H1 (cell line): ENCODE results near the gene PTMA. TPM values are rescaled to one million over a fixed set of nuclear protein-coding genes. Genes with fewer than 3 reads are reported as not detected.
A peak's percentile ranks its signal among the peaks of the same experiment; 100 is the strongest.

Source experiments
- CTCF ChIA-PET: fragments of 300-600 bp; sonication (Branson Sonifier 250); formaldehyde crosslinking; loops from one replicate; lab custom pipeline; 2021; ENCODE audit not compliant: partially characterized antibody; lab: Charles Lee
- POLR2A ChIA-PET: fragments of 300-600 bp; sonication (Branson Sonifier 250); formaldehyde crosslinking; loops from one replicate; lab custom pipeline; 2021; ENCODE audit warnings: inconsistent platforms; ENCODE audit not compliant: partially characterized antibody; lab: Charles Lee
- DNase-seq, 2 experiments: peaks; one replicate each; pipeline versions ENCODE4 v3.0.0 to v3.0.0-alpha.2; 2010 to 2022; ENCODE audit warnings: low spot score in 2 of 2, low read depth in 1 of 2, mixed read lengths in 1 of 2
- FAIRE-seq: peaks from 2 replicates; lab custom pipeline; 2011; peaks lifted over from hg19 to GRCh38; lab: Jason Lieb, UNC
- H2AFZ ChIP-seq: 2 replicates; pipeline ENCODE4 v1.8.1; 2012; ENCODE audit warnings: low read length, inconsistent platforms
- H2AK5ac ChIP-seq: 2 replicates; pipeline ENCODE4 v1.6.1; 2013; ENCODE audit warnings: low read depth, low read length
- H2BK120ac ChIP-seq: replicated peaks from 2 replicates; pipeline ENCODE3; 2013; ENCODE audit warnings: low read depth, low read length, inconsistent platforms
- H2BK12ac ChIP-seq: 2 replicates; pipeline ENCODE4 v1.6.1; 2013; ENCODE audit warnings: low read depth, low read length
- H2BK15ac ChIP-seq: 2 replicates; pipeline ENCODE4 v1.6.1; 2013; ENCODE audit warnings: low read length
- H2BK20ac ChIP-seq: 2 replicates; pipeline ENCODE4 v1.6.1; 2013; ENCODE audit warnings: low read length
- H2BK5ac ChIP-seq: 2 replicates; pipeline ENCODE4 v1.6.1; 2013; ENCODE audit warnings: low read depth, low read length
- H3K14ac ChIP-seq: 2 replicates; pipeline ENCODE4 v1.6.1; 2013; ENCODE audit warnings: inconsistent platforms; ENCODE audit not compliant: insufficient read length
- H3K18ac ChIP-seq: 2 replicates; pipeline ENCODE4 v1.6.1; 2013; ENCODE audit warnings: low read length; ENCODE audit errors: extremely low read depth
- H3K23ac ChIP-seq: 2 replicates; pipeline ENCODE4 v1.6.1; 2013; ENCODE audit warnings: inconsistent platforms; ENCODE audit not compliant: insufficient read length
- H3K23me2 ChIP-seq: 2 replicates; pipeline ENCODE4 v1.6.1; 2013; ENCODE audit warnings: low read depth, low read length
- H3K27ac ChIP-seq: 2 replicates; pipeline ENCODE4 v1.6.1; 2011; ENCODE audit warnings: low read depth, low read length, inconsistent platforms
- H3K27me3 ChIP-seq, 4 experiments: replicated peaks in 1 of 4; 1 replicate in 1 of 4; 2 replicates in 3 of 4; pipeline versions ENCODE4 v1.6.1 to v1.8.1; 2011 to 2013; ENCODE audit warnings: low read length in 3 of 4, mild to moderate bottlenecking in 3 of 4, inconsistent platforms in 2 of 4, mixed read lengths in 2 of 4, moderate library complexity in 1 of 4; ENCODE audit not compliant: control insufficient read depth in 3 of 4, insufficient read depth in 3 of 4; ENCODE audit errors: extremely low read depth in 1 of 4
- H3K36me3 ChIP-seq, 4 experiments: 2 replicates each; pipeline versions ENCODE4 v1.6.1 to v1.8.1; 2011 to 2013; ENCODE audit warnings: mild to moderate bottlenecking in 4 of 4, low read length in 3 of 4, moderate library complexity in 2 of 4, control low read depth in 1 of 4, inconsistent platforms in 1 of 4; ENCODE audit not compliant: insufficient read depth in 4 of 4, control insufficient read depth in 2 of 4
- H3K4ac ChIP-seq: replicated peaks from 2 replicates; pipeline ENCODE3; 2013; ENCODE audit warnings: low read length, low read depth, mixed read lengths, inconsistent platforms; ENCODE audit not compliant: insufficient read length
- H3K4me1 ChIP-seq, 4 experiments: replicated peaks in 1 of 4; 1 replicate in 1 of 4; 2 replicates in 3 of 4; pipeline versions ENCODE4 v1.6.1 to v1.8.1; 2011 to 2013; ENCODE audit warnings: low read length in 3 of 4, inconsistent platforms in 2 of 4, mixed read lengths in 1 of 4; ENCODE audit not compliant: insufficient read depth in 4 of 4, control insufficient read depth in 3 of 4
- H3K4me2 ChIP-seq, 2 experiments: 2 replicates each; pipeline versions ENCODE4 v1.6.1 to v1.8.1; 2011 to 2013; ENCODE audit warnings: low read depth in 2 of 2, low read length in 2 of 2, control low read depth in 1 of 2, inconsistent platforms in 1 of 2, mild to moderate bottlenecking in 1 of 2; ENCODE audit not compliant: insufficient read depth in 1 of 2
- H3K4me3 ChIP-seq, 4 experiments: fragments of 200-600, 300-600 bp in 1 of 4; sonication (generic), shearing (Covaris generic), sonication (Bioruptor Twin) in 1 of 4; 2 replicates each; pipeline versions ENCODE4 v1.5.1 to v1.8.1; 2011 to 2016; ENCODE audit warnings: low read length in 4 of 4, low read depth in 3 of 4, control low read depth in 2 of 4, inconsistent platforms in 2 of 4, mild to moderate bottlenecking in 2 of 4, mixed read lengths in 1 of 4, moderate library complexity in 1 of 4; ENCODE audit not compliant: insufficient read depth in 2 of 4; ENCODE audit errors: extremely low read depth in 1 of 4
- H3K56ac ChIP-seq: replicated peaks from 2 replicates; pipeline ENCODE3; 2013; ENCODE audit warnings: low read depth, mild to moderate bottlenecking, mixed read lengths, low read length, inconsistent platforms; ENCODE audit not compliant: insufficient read length
- H3K79me1 ChIP-seq: 2 replicates; pipeline ENCODE4 v1.6.1; 2013; ENCODE audit warnings: low read depth, low read length, control low read depth
- H3K79me2 ChIP-seq, 2 experiments: 2 replicates each; pipeline versions ENCODE4 v1.6.1 to v1.8.1; 2012 to 2013; ENCODE audit warnings: low read length in 2 of 2, mild to moderate bottlenecking in 2 of 2, inconsistent platforms in 1 of 2; ENCODE audit not compliant: insufficient read depth in 2 of 2, control insufficient read depth in 1 of 2
- H3K9ac ChIP-seq, 4 experiments: replicated peaks in 1 of 4; 1 replicate in 1 of 4; 2 replicates in 3 of 4; pipeline versions ENCODE4 v1.6.1 to v1.8.1; 2011 to 2013; ENCODE audit warnings: low read depth in 3 of 4, low read length in 3 of 4, control low read depth in 2 of 4, mild to moderate bottlenecking in 2 of 4, moderate library complexity in 2 of 4, inconsistent platforms in 1 of 4; ENCODE audit errors: extremely low read depth in 1 of 4
- H3K9me3 ChIP-seq, 2 experiments: 2 replicates each; pipeline versions ENCODE4 v1.6.1 to v1.8.1; 2012 to 2013; ENCODE audit warnings: mild to moderate bottlenecking in 2 of 2, moderate library complexity in 2 of 2, control low read depth in 1 of 2, inconsistent platforms in 1 of 2, low read depth in 1 of 2, low read length in 1 of 2, mixed read lengths in 1 of 2; ENCODE audit not compliant: insufficient read depth in 2 of 2
- H4K20me1 ChIP-seq, 2 experiments: replicated peaks in 1 of 2; 2 replicates each; pipeline versions ENCODE3 to v1.8.1; 2011 to 2013; ENCODE audit warnings: inconsistent platforms in 2 of 2, low read length in 2 of 2, mild to moderate bottlenecking in 1 of 2; ENCODE audit not compliant: insufficient read depth in 2 of 2, control insufficient read depth in 1 of 2
- H4K5ac ChIP-seq: 2 replicates; pipeline ENCODE4 v1.6.1; 2013; ENCODE audit warnings: low read length, low read depth, mixed read lengths, inconsistent platforms; ENCODE audit not compliant: insufficient read length
- H4K8ac ChIP-seq: 2 replicates; pipeline ENCODE4 v1.8.0; 2013; ENCODE audit warnings: mild to moderate bottlenecking, moderate library complexity, low read length, inconsistent platforms; ENCODE audit not compliant: insufficient read depth; ENCODE audit errors: extremely low read depth
- H4K91ac ChIP-seq: replicated peaks from 2 replicates; pipeline ENCODE3; 2013; ENCODE audit warnings: low read length, mixed read lengths, inconsistent platforms; ENCODE audit not compliant: insufficient read length
- EGR1 ChIP-seq: IDR thresholded peaks from 2 replicates; pipeline ENCODE4 v1.6.1; 2011; ENCODE audit warnings: low read depth, low read length, borderline replicate concordance
- HDAC2 ChIP-seq, 2 experiments: fragments of 300-600 bp in 1 of 2; sonication (generic) in 1 of 2; IDR thresholded peaks; 2 replicates each; pipeline ENCODE4 v1.6.1; 2011 to 2012; ENCODE audit warnings: low read depth in 2 of 2, low read length in 2 of 2, mild to moderate bottlenecking in 2 of 2, moderate library complexity in 2 of 2, borderline replicate concordance in 1 of 2, inconsistent platforms in 1 of 2
- JUND ChIP-seq: IDR thresholded peaks from 2 replicates; pipeline ENCODE4 v1.6.1; 2011; ENCODE audit warnings: mild to moderate bottlenecking, improper control_type of control experiment, low read length
- KDM1A ChIP-seq: fragments of 200-600, 300-600 bp; sonication (generic); IDR thresholded peaks from 2 replicates; pipeline ENCODE4 v1.7.1; 2016; ENCODE audit warnings: mild to moderate bottlenecking, low read length, borderline replicate concordance
- MAX ChIP-seq: IDR thresholded peaks from 2 replicates; pipeline ENCODE4 v1.6.1; 2012; ENCODE audit warnings: inconsistent platforms
- RAD21 ChIP-seq, 2 experiments: IDR thresholded peaks in 1 of 2; conservative IDR thresholded peaks in 1 of 2; 2 replicates each; pipeline ENCODE4 v1.6.1; 2011; ENCODE audit warnings: low read depth in 2 of 2, low read length in 2 of 2, improper control_type of control experiment in 1 of 2, inconsistent platforms in 1 of 2, mild to moderate bottlenecking in 1 of 2, moderate library complexity in 1 of 2
- SIRT6 ChIP-seq: IDR thresholded peaks from one replicate; pipeline ENCODE4 v1.7.1; 2012; ENCODE audit warnings: low read length, inconsistent platforms
- SP4 ChIP-seq: IDR thresholded peaks from 2 replicates; pipeline ENCODE4 v1.6.1; 2012; ENCODE audit warnings: low read length, inconsistent platforms
- WGBS, 2 experiments: shearing (Covaris generic) in 1 of 2; methylation state at CpG; one replicate each; pipeline versions ENCODE4 v1.1.6 to v1.1.7; 2013 to 2015; ENCODE audit warnings: low lambda C conversion rate in 2 of 2, mixed read lengths in 2 of 2, inconsistent platforms in 1 of 2, low coverage in 1 of 2, missing lambda C conversion rate in 1 of 2; ENCODE audit not compliant: insufficient replicate concordance in 2 of 2, insufficient coverage in 1 of 2, insufficient read length in 1 of 2; ENCODE audit errors: extremely low coverage in 1 of 2, missing lambda C conversion rate in 1 of 2; 5-methylcytosine and 5-hydroxymethylcytosine counted together
- polyA plus RNA-seq, 7 experiments: library from polyadenylated mRNA; depleted of rRNA in 3 of 7; stranded (reverse) in 5 of 7; unstranded in 2 of 7; fragments of >200 nt in 5 of 7; fragments of 200-250 nt in 2 of 7; gene quantifications; 1 replicate in 5 of 7; 2 replicates in 1 of 7; 4 replicates in 1 of 7; pipeline versions ENCODE4 v1.2.1 to v1.2.3, GENCODE V29; 2011 to 2013; ENCODE audit warnings: missing spikeins in 2 of 7, mixed read lengths in 2 of 7
- total RNA-seq: library from RNA; stranded (reverse); fragmentation: NEBNext Ultra II Directional; extraction: Animal tissue kit (Norgen Biotek cat#: 25700); gene quantifications from 2 replicates; pipeline ENCODE4 v1.2.1, GENCODE V29; 2021
- TF ChIP-seq, protein P1 (sequence below), 3 experiments: IDR thresholded peaks; 1 replicate in 2 of 3; 2 replicates in 1 of 3; pipeline versions ENCODE4 v1.5.1 to v1.6.1; 2011; ENCODE audit warnings: low read length in 3 of 3, mild to moderate bottlenecking in 3 of 3, inconsistent platforms in 2 of 3, low read depth in 1 of 3, moderate library complexity in 1 of 3; ENCODE audit not compliant: insufficient read depth in 1 of 3; ENCODE audit errors: control extremely low read depth in 1 of 3

Gene PTMA
- total and polyA plus RNA-seq, 2 of the 8 experiments (the other 6 are each of a cell fraction or from before 2014, with no cell fraction given), result 683 to 2,680 TPM

DNA sequence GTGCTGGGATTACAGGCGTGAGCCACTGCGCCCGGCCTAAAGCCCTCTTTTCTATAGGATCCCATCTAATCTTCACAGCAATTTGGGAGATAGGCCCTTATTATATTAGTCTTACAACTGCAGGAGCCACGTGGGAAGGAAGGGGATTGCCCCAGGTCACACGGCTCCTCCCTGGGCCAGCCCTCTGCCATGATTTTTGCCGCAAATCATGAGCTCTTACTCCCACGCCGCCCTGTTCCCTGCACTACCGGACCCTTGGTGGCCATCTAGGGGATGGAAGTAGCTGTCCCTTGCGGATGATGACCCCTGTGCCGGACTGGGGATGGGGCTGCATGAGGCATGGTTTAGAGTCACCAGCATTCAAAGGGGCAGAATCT is 28.4 kb upstream of the PTMA start:
- ChIA-PET CTCF (interaction anchor here (0.7 to 31.4 kb wide), 18 partner anchors 9 to 197 kb away, joined by 3 to 555 read pairs (median 4); partner anchors contain the start of gene PTMA), POLR2A (interaction anchor here (0.6 to 27.8 kb wide), 12 partner anchors 2 to 89 kb away, joined by 3 to 1080 read pairs (median 6); partner anchors contain the start of gene PTMA)
- H3K27me3 ChIP-seq, result no peaks in the 10 kb centered on the region
- peak overlapping the region; percentile 80 for H2BK120ac ChIP-seq
- H3K4ac ChIP-seq, result peak overlapping the region; percentile 91
- H3K9ac ChIP-seq, result peak overlapping the region in 3 of 4 experiments; percentile 34 to 96 (median 95); a peak in 6 of 7 replicates
- H3K79me1 ChIP-seq, result no peaks in the 10 kb centered on the region
- no peak overlapping the region for H3K23ac ChIP-seq
- peak overlapping the region; percentile 93 for H2BK5ac ChIP-seq
- H3K23me2 ChIP-seq, result peaks cover 9% of the 10 kb centered on the region; the same call in 1 of the 2 replicates
- peak overlapping the region; percentile 87 for H4K5ac ChIP-seq
- H3K56ac ChIP-seq, result peak overlapping the region; percentile 91
- DNase-seq (no peak), FAIRE-seq (no peak)
- H3K9me3 ChIP-seq, result no peaks in the 10 kb centered on the region
- peak overlapping the region; percentile 43; the same call in 1 of the 2 replicates for H2AK5ac ChIP-seq
- H2BK20ac ChIP-seq, result 0 out of 2 replicates have a peak overlapping the region, but pooled peaks have one; percentile 23
- H3K4me2 ChIP-seq, result peak overlapping the region; percentile 88 to 97
- peak overlapping the region; percentile 74; the same call in 1 of the 2 replicates for H2BK15ac ChIP-seq
- H4K20me1 ChIP-seq, result no peaks in the 10 kb centered on the region
- peak overlapping the region; percentile 76; the same call in 1 of the 2 replicates for H2BK12ac ChIP-seq
- peak overlapping the region; percentile 99 for H3K27ac ChIP-seq
- 38% methylated on average over 11 of the region's 11 CpGs; no CpG with 5 or more reads in 1 of the 2 experiments for WGBS, 2 experiments
- no peaks in the 10 kb centered on the region for H3K79me2 ChIP-seq
- peak overlapping the region; percentile 89 for H3K18ac ChIP-seq
- H3K36me3 ChIP-seq, result no peaks in the 10 kb centered on the region
- H4K91ac ChIP-seq, result peak overlapping the region; percentile 100
- H3K14ac ChIP-seq, result no peak overlapping the region
- peaks cover 0 to 34% (median 20%) of the 10 kb centered on the region in 4 experiments; a peak in 6 of 7 replicates for H3K4me1 ChIP-seq
- H4K8ac ChIP-seq, result peak overlapping the region; percentile 99; the same call in 1 of the 2 replicates
- peak overlapping the region in 3 of 4 experiments; percentile 11 to 88 (median 48); a peak in 5 of 8 replicates for H3K4me3 ChIP-seq
- H2AFZ ChIP-seq, result no peak overlapping the region
- TF ChIP-seq MAX (no peak), HDAC2 (IDR thresholded peaks at IDR 0.05; ENCODE audit: borderline replicate concordance in 1 of 2, low read depth in 2 of 2, low read length in 2 of 2) (no peak), JUND (no peak), RAD21 (IDR thresholded peaks at IDR 0.05 in 1 of 2, conservative IDR thresholded peaks at IDR 0.05 in 1 of 2; ENCODE audit: low read depth in 2 of 2, low read length in 2 of 2) (peak in 1 of 2 experiments; percentile 2; a peak in 1 of 4 replicates), KDM1A (no peak), SIRT6 (no peak), EGR1 (no peak), SP4 (no peak)
- TF ChIP-seq, protein P1, sequence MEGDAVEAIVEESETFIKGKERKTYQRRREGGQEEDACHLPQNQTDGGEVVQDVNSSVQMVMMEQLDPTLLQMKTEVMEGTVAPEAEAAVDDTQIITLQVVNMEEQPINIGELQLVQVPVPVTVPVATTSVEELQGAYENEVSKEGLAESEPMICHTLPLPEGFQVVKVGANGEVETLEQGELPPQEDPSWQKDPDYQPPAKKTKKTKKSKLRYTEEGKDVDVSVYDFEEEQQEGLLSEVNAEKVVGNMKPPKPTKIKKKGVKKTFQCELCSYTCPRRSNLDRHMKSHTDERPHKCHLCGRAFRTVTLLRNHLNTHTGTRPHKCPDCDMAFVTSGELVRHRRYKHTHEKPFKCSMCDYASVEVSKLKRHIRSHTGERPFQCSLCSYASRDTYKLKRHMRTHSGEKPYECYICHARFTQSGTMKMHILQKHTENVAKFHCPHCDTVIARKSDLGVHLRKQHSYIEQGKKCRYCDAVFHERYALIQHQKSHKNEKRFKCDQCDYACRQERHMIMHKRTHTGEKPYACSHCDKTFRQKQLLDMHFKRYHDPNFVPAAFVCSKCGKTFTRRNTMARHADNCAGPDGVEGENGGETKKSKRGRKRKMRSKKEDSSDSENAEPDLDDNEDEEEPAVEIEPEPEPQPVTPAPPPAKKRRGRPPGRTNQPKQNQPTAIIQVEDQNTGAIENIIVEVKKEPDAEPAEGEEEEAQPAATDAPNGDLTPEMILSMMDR (IDR thresholded peaks at IDR 0.05; ENCODE audit: control extremely low read depth in 1 of 3, insufficient read depth in 1 of 3, low read depth in 1 of 3, low read length in 3 of 3), result peak in 1 of 3 experiments; percentile 36; a peak in 1 of 4 replicates
